GM19324 (cell line): ENCODE measurements around the gene GLS.

ENCODE experiments used
- ATAC-seq: cut with Tn5 transposase; IDR thresholded peaks from one replicate; pipeline ENCODE4 v1.9.1; 2021; ENCODE audit warnings: mild to moderate bottlenecking, moderate library complexity; ENCODE audit not compliant: unreplicated experiment, low FRiP score

GLS gene

DNA sequence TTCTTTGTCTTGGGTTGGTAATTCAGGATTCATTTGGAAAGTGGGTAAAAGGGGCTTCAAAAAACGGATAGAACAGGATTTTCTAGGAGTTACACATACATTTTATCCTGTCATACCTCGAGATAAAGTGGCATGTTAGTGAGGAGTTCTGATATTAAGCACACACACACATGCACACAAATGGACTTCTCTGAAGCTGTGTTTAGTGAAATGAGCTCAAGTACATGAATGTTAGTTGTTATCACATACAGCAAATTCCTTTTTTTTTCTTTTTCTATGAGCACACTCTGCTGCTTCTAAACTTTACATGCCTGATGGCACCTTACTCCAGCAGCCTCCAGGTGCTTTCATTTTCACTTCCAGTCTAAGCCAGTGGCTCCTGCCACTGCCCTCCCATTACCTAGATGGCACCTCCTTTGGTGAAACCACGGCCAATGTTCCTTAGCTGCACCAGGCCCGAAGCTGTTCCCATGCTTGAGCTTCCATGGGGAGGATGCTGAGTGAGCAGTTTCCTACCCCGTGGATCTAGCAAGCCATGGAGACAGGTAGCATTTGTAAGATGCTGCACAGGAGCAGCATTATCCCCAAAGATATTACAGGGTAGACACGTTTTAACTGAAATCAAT, 83.7 kb downstream of the GLS start:
- no peak for ATAC-seq

DNA sequence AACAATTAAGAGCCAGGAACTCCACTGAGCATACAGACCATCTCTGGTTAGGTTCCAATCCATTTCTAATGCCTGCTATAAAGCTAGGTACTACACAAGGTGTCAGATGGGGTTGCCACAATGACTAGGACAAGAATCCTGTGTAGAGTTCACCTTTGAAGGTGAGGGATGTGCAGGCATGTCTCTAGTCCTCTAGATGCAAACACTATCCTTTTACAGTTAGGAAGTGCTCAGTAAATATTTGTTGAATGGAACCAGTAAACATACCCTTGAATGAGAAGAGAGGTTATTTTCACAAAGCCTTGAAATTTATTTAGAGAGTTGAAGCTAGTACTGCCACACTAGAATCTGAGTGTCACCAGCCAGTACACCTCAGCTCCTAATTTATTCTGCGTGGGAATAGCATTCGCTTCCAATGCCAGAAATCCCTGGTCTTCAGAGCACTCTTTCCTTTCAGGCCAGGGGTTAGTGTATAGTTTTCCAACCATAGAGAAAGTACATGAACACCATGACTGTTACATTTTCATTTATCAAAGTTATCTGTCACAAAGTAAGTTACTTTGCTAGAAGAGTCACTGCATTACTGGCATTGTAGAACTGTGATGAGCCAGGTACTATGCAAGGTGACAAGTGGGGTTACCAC, 85.1 kb downstream of the GLS start:
- ATAC-seq: no peak

DNA sequence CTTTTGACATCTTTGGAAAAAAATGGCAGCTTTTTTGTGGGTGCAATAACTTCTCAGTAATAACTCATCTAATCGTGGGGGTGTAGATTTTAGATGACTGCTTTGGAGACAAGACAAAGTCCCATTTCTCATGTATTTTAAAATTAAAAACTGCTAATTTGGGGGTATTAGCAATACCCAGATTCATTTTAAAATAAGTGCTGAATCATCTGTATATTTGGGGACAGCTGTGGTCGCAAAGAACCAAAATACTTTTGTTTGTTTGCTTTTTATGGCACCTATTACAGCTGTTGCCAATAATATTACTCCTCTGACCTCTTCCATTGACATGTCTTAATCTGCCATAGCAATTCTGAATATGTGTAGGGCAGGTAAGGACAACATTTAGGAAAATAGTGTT, 87.9 kb downstream of the GLS start:
- no peak for ATAC-seq

DNA sequence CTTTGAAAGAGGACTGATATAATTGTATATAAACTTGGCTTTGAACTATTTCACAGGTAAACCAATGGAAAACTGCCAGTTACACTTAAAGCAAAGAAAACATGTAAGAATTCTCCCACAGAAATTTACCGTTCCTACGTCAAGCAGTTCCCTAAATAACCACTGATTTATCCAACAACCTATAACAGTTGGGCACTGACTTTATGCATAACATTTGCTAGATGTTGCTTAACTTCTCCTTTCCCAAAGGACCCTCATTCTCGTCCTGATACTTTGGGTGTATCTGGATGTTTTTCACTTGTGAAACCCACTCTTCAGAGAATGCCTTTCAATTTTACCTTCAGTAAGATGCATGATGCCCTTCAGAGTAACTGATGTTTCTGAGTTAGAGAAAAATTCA, 89.5 kb downstream of the GLS start:
- no peak for ATAC-seq

DNA sequence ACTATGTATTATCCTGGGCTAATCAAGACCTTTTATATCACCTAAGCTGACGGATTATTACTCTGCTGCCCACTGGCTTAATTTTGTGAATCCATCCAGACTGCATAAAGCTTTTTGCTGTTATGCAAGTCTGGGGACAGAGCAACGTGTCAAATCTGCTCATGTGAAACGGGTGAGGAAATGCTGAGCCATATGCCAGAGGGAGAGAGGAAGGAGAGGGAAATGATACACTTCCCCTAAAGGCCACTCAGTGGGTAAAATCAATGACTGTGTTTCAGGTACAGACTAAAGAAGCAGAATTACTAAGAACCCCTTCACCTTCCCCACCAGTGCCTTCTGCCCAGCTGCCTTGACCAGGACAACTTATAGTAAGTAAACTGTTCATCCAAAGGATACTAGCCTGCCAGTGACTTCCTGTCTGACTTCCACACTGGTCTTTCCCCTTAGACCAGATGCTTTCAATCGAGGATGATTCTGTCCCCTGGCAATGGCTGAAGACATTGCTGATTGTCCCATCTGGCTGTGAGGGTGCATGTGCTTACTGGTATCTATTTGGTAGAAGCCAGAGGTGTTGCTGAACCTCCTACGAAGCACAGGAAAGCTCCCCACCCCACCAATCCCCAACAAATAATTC, 90.4 kb downstream of the GLS start:
- no peak for ATAC-seq

DNA sequence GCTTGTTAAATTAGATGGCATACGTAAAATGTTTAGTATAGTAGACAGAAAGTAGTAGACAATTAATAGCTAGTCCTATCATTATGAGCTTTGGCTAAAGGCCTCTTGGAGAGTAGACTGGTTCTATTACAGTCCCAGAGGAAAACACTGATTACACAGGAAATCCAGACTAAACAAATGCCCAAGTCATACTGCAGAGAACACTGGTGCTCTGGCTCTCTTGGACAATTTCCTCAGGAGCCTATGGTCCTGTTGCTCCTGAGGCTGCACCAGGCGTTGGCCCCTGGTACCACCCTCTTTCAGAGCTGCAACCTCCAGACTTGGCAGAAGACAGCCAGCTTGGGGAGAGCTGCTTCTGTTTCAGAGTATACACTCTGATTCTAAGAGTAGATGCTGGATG, 91.6 kb downstream of the GLS start:
- no peak for ATAC-seq

DNA sequence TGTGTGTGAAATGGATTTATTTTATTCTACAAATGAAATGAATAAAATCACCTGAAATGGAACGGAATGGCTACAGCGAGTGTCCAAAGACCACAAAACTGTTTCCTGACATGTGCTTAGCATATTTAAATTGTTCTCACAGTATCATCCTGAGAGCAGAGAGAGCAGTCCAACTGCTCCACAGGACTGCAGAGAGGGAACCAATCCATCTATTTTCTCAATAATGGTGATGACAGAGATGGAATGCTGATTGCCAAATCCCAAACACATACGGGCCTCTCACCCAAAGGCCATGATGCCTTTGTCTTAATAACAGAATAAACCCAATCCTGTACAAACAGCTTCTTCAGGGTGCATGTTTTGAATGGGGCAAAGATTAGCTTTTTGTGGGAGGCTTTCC, 92.2 kb downstream of the GLS start:
- ATAC-seq: no peak

DNA sequence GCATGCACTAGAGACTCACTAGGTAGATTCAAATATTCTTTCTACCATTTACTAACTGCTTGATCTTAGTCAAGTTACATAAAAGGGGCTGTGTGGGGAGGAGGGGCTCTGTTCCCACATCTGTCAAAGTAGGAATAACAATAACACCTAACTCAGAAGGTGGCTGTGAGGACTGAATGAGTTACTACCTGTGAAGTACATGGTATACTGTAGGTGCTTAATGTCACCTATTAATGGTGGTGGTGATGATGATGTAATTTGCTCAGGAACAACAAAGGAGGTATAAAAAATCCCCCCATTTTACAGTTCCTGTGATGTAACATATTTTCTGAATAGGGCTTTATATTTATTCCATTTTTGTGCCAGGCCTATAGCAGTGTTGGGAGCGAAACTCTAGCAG, 92.6 kb downstream of the GLS start:
- ATAC-seq: no peak

DNA sequence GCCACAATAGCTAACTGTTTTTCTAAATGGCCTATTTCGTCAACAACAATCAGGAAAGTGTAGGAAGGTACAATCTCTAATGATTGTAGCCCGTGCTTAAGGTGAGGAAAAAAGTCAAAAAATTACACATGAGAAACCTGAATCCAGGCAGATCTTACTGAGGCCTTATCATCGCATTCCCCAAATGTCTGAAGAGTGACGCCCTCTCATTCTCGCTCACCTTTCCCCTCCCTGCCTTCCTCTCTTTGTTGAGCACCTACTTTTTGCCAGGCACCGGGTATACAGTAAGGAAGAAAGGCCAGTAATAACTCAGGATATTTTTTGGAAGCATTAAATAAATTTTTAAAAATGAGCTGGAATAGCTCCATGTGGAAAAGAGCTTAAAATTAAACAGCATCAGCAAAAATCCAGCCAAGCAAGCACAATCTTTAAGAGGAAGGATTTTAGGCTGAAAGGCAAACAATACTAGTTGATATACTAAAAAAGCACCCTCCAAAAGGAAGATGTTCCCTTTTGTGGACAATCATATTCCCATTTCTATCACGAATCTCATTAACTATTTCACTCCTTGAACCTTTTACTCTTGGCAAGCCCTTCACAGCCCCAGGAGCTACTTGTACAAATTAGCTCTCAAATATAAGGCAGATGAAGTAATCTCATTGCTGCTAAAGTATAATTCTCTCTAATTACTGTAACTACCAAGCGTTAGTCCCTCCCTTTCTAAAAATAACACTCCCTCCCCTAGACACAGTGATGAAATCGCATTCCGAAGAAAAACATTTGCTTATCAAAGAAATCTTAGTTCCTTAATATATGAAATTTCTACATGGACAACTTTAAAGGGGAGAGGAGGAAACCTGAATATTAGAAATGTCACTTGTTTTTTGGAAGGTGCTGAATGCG, 93.4 kb downstream of the GLS start:
- ATAC-seq: no peak

DNA sequence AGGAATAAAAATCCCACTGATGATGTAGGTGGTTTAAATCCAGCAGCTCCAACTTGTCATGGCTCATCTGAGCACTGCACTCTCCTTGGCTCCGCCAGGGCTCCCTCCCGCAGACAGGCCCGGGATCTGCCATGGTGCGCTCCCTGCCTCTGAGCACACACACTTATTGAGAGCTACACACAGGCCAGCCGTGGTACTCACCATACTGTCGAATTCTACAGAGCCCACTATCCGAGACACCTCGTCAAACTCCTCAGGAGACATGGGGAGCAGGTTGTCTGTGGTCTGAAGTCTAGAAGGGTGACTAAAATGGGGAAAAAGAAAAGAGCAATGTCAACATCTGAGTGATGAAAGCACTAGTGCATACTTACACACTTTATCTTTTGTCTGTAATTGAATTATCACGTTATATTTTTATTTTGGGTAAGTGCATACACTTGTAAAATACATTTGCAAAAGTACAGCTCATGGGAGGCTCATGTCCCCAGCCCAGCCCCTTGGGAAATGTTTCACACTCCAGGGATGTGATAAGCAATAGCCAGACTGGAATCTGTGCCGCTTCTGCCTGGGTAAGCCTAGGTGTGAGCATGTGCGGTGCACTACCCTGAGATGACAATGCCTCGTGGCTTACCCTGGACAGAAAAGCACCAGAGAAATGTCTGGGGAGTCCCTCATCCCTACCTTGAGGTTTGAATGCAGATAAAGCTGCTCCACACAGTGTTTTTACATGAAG, 94.2 kb downstream of the GLS start:
- ATAC-seq: no peak

DNA sequence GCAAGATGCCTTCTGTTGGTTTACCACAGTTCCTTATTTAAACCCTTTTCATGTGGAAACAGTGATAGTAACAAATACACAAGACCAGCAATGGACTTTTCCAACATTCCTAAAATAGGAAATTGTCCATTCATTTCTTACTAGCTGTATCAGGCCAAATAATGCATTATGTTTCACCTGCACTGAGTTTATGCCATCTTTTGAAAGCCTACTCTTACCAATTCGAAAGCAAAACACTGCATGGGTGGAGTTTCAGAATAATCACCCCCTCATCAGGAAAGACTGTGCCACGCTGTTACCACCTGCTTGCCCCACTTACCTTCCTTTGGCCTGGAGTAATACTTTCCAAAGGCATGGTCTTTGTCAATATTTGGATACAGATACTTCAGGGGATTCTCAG, 95.9 kb downstream of the GLS start:
- no peak for ATAC-seq

DNA sequence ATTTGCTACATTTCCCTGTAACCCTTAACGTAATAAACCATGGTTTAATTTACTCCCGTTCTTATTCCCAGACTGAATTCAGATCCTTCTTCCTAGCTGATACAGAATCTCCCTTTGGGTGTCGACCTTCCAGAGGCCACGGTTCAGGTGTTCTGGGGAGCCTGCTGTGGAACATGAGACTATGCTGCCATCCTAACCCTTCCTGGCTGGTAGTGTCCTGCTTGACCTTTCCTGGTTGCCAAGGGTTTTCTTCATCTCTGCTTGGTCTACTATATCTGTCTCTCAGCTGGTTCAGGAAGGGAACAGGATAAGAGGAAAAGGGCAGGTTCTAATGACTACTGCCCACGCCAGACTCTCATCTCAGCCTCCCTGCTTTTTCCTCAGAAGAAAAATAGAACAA, 96.9 kb downstream of the GLS start:
- ATAC-seq: no peak

DNA sequence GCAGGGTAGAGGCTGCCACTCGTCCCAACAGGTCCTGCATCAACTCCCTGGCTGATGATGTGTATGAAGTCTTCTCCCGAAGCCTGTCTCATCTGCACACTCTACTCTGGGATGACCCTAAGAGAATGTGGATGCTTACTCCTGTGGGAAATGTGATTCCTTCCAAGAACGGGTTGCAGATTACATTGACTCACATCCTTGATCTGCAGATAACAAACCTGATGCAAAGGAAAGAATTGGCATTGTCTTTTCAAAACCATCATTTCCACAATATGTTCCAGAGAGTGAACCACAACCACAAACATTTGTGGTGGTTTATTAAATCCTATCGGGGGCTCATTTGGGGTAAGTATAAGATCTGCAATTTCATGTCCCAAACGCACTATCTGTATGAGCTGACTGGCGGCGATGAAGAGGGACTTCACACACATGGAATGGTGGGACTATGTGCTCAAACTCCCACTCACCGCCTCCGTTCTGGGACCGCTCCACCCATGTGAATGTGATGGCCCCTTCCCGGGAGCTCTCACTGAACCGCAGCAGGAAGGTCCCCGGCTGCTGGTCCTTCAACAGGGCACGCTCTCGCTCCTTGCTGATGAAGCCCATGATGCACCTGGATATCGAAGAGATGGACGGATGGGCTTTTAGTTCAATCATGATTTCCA, 97.9 kb downstream of the GLS start:
- no peak for ATAC-seq

DNA sequence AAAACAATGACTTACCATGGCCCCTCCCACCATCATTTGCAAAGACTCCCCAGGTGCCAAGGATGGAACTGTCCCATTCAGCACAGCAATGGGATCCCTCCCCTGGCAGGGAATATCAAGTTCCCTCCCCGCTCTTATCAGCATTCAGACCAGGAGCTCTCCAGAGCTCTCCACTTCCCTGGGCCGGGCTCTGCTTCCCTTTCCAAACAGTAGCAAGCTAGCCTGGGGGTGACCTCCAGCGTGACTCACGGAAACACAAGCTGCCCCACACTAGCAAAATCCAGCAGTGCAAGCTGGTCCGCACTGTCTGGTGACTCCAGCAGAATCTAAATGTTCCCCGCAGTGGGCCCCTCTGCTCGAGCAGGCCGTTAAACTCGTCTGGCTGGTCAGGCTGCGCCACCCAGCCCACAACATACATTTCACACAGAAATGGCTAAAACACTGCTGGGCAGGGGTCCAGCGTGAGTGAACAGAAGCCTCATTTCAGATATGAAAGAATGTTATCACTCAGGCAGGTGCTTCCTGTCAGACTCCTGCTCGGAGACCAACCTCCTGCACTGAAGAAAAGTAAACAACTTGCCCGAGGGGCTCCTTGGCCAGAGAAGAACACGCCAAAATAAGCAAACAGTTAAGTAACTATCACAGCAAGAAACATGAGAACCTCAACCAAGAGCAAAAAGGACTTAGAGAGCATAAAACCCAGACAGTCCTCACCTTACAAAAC, 99.4 kb downstream of the GLS start:
- ATAC-seq: no peak

DNA sequence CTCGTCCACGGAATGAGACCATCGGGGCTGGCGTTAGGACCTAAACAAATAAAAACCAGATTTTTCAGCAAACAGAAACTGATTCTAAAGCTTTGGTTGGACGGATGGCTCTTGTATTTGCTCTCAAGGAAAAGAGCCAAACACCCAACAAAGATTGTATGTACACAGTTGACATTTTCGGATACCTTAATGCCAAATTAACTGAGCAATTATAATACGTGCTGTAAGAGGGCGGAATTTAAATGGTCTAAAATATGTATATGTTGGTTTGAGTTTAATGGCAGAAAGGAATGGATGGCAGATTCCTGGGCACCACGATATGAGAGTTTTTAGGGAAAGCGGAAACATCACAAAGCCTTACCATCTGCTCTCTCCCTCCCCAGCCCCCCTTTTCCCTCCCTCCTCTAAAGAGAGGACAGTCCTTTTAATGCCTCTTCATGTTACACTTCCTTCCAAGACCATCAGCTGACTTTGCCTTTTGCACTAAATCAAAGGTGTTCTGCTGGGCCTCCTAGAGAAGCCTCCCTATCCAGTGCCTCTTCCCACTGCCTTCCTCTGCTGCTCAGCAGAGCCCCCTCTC, 100.1 kb downstream of the GLS start:
- no peak for ATAC-seq

DNA sequence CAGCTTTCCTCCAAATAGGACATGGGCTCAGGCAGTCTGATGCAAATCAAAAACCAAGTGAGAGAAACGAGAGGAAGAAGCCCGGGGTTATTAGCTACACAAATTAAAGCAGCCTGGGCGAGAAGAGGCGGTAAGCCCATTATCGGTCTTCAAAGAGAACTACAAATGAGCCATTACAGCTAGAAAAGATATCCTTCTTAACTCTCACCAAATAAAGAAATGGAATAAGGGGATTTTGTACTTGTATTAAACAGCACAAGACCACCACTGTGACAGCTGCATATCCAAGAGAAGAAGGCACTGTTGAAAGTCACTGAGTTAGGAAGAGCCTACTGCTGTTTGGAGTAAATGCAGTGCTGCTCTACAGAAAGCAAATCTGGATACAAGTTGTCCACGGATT, 100.7 kb downstream of the GLS start:
- no peak for ATAC-seq

DNA sequence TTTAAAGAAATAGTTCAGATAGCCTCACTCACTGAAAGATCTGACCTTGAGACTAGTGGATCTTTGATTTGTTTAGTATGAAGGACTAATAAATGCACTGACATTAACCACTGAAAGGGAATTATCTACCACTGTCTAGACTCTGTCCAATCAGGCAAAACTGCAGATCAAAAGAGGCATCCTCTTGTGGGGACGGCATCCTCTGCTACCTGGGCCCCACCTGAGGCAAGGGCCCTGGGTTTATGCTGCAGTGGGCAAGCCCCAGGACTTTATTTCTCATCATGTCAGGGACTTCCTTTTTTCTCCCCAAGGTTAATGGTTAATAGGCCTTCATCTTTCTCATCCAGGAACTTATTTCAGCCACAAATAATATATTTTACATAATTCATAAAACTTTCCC, 101.1 kb downstream of the GLS start:
- ATAC-seq: no peak

DNA sequence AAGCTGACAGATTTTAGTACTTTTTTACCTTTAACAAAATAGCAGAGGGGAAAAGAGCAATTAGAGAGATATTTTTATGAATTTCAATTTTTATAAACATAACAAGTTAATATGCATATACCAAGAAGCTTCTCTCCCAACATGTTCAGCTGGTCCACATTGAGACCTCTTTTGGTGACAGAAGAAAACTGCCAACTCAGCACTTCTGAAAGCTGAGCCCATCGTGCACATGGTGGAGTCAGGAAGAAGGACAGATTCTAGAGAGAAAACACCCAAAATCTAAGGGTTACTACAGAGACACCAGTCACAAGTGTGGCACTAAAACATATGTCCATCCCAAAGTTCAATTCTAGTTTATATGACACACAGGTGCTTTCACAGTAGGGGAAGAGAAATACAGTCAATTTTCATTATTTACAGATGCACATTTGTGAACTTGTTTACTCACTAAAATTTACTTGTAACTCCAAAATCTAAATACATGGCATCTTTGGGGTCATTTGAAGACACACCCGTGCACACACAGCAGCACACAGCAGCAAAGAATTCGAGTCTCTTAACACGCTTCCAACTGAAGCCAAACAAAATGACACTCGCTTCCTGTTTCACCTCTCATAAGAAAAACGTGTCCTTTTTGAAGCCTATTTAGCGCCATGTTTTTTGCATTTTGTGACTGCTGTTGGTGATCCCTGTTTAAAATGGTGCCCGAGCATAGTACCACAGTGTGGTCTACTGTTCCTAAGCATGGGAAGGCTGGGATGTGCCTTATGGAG, 101.8 kb downstream of the GLS start:
- no peak for ATAC-seq
